Osteocyte (in vitro differentiated cells): ENCODE results near the gene DGLUCY. TPM values are rescaled to one million over a fixed set of nuclear protein-coding genes. Genes with fewer than 3 reads are reported as not detected.
"Not testable (repeated sequence)": the region's sequence is repeated elsewhere in the genome, so short reads cannot be mapped to it uniquely, and the experiment has no call there.

Experiments used
- DNase-seq: peaks from one replicate; pipeline ENCODE4 v3.0.0; 2021; ENCODE audit warnings: mixed read lengths; ENCODE audit not compliant: unreplicated experiment; ENCODE audit errors: extremely low spot score
- H3K27ac Mint-ChIP-seq: one replicate; pipeline ENCODE4 v1.8.0; 2021; ENCODE audit warnings: mild to moderate bottlenecking, mixed read lengths; ENCODE audit not compliant: unreplicated experiment
- H3K27me3 Mint-ChIP-seq: one replicate; pipeline ENCODE4 v1.8.0; 2021; ENCODE audit warnings: mixed read lengths; ENCODE audit not compliant: unreplicated experiment
- H3K36me3 Mint-ChIP-seq: one replicate; pipeline ENCODE4 v1.8.0; 2021; ENCODE audit warnings: mixed read lengths; ENCODE audit not compliant: unreplicated experiment
- H3K4me1 Mint-ChIP-seq: one replicate; pipeline ENCODE4 v1.8.0; 2021; ENCODE audit warnings: mixed read lengths; ENCODE audit not compliant: unreplicated experiment
- H3K4me3 Mint-ChIP-seq: one replicate; pipeline ENCODE4 v1.8.0; 2021; ENCODE audit warnings: mild to moderate bottlenecking, moderate library complexity, mixed read lengths; ENCODE audit not compliant: unreplicated experiment
- H3K9me3 Mint-ChIP-seq: one replicate; pipeline ENCODE4 v1.8.0; 2021; ENCODE audit warnings: mixed read lengths; ENCODE audit not compliant: unreplicated experiment
- total RNA-seq: library from RNA; stranded (reverse); gene quantifications from 2 replicates; pipeline ENCODE4 v1.2.1, GENCODE V29; 2021
- TF ChIP-seq, protein P1 (sequence below): fragments of 200-600 bp; sonication (generic); IDR thresholded peaks from 2 replicates; pipeline ENCODE4 v1.5.0; 2021; ENCODE audit warnings: antibody characterized with exemption, mild to moderate bottlenecking, moderate library complexity

Gene DGLUCY
- total RNA-seq, 1 donor from 2014 or later, result 20.4 TPM

DNA sequence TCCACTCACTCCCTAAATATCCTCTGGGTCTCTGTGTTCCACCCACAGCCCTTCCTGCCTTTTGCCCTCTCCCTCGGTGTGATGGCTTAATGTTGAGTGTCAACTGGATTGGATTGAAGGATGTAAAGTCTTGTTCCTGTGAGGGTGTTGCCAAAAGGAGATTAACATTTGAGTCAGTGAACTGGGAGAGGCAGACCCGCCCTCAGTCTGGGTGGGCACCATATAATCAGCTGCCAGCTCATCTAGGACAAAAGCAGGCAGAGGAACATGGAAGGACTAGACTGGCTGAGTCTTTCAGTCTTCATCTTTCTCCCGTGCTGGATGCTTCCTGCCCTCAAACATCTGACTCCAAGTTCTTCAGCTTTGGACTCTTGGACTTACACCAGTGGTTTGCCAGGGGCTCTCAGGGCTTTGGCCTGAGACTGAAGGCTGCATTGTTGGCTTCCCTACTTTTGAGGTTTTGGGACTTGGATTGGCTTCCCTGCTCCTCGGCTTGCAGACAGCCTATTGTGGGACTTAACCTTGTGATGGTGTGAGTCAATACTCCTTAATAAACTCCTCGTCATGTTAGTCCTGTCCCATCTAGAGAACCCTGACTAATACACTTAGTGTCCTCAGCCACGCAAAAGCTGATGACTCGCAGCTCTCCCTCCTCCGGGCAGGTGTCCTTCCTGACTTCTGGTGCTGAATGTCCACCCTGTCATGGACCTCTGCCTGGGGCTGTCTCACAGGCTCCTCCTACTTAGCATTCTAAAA is 5.9 kb downstream of the DGLUCY start:
- H3K27me3 Mint-ChIP-seq, result no peaks in the 10 kb centered on the region
- H3K27ac Mint-ChIP-seq, result no peak overlapping the region
- peaks cover 11% of the 10 kb centered on the region for H3K36me3 Mint-ChIP-seq
- TF ChIP-seq, protein P1, sequence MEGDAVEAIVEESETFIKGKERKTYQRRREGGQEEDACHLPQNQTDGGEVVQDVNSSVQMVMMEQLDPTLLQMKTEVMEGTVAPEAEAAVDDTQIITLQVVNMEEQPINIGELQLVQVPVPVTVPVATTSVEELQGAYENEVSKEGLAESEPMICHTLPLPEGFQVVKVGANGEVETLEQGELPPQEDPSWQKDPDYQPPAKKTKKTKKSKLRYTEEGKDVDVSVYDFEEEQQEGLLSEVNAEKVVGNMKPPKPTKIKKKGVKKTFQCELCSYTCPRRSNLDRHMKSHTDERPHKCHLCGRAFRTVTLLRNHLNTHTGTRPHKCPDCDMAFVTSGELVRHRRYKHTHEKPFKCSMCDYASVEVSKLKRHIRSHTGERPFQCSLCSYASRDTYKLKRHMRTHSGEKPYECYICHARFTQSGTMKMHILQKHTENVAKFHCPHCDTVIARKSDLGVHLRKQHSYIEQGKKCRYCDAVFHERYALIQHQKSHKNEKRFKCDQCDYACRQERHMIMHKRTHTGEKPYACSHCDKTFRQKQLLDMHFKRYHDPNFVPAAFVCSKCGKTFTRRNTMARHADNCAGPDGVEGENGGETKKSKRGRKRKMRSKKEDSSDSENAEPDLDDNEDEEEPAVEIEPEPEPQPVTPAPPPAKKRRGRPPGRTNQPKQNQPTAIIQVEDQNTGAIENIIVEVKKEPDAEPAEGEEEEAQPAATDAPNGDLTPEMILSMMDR, result no peak
- H3K4me1 Mint-ChIP-seq, result peaks cover 29% of the 10 kb centered on the region
- H3K9me3 Mint-ChIP-seq, result peaks cover 8% of the 10 kb centered on the region
- H3K4me3 Mint-ChIP-seq, result no peak overlapping the region
- no peak for DNase-seq

DNA sequence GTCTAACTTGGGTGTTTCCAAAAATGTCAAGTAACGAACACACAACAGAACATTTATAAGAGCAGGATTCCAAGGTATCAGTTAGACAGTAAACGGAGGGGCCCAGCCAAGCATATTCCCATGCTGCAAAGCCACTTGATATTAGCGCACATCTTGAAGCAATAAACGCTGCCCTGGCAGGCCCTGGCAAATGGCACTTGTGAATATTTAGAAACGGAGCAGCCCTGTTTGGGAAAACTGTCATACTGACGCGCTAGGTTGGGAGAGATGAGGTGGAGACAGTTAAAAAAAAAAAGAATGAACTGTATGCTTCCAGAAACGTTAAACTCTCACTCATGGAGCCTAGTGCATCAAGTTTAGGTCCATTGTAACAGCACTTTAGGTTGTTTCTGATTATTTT is 9.3 kb downstream of the DGLUCY start:
- TF ChIP-seq, protein P1, result no peak
- peaks cover 14% of the 10 kb centered on the region for H3K36me3 Mint-ChIP-seq
- no peak overlapping the region for H3K27ac Mint-ChIP-seq
- H3K4me3 Mint-ChIP-seq, result no peak overlapping the region
- H3K27me3 Mint-ChIP-seq, result no peaks in the 10 kb centered on the region
- peaks cover 8% of the 10 kb centered on the region for H3K9me3 Mint-ChIP-seq
- H3K4me1 Mint-ChIP-seq, result peaks cover 8% of the 10 kb centered on the region
- DNase-seq, result no peak

DNA sequence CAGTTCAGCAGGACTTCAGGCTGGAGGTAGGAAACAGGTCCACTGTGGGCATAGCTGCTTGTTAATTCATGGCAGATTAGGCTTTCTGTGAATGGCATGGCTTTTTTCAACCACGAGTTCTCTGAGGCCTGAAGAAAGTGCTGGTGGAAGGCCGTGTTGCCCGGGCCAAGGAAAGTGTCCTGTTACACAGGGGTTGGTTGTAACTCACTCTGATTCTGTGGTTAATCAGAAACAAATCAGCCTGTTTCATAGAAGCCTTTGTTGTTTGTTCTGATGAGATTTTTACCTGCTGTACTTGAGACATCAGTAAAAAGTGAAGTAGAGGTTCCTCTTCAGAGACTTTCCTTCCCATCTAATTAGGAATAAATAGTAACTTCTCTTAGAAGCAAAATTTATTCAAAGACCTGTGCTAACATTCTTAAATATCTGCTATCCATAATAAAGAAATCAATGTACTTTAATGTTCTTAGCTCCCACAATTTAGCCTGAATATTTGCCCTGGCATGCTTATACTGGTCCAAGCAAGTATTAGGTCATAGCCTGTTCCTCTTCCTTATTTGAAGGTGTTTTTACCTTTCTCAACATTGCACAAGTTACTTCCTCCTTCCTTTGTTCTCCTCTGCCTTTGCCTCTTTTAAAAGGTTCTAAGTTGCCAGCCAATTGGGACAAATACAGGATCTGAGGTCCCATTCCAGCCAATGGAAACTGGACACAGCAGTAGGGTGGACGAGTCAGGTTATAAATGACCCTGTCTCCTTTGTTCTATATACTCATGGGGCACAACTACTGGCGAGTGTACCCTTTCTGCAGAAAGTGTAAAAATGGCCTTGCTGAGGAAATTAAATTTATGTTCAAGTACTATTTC is 10.8 kb downstream of the DGLUCY start:
- not testable (repeated sequence) for H3K27ac Mint-ChIP-seq, H3K4me1 Mint-ChIP-seq, H3K27me3 Mint-ChIP-seq, H3K36me3 Mint-ChIP-seq, H3K4me3 Mint-ChIP-seq, DNase-seq, H3K9me3 Mint-ChIP-seq

DNA sequence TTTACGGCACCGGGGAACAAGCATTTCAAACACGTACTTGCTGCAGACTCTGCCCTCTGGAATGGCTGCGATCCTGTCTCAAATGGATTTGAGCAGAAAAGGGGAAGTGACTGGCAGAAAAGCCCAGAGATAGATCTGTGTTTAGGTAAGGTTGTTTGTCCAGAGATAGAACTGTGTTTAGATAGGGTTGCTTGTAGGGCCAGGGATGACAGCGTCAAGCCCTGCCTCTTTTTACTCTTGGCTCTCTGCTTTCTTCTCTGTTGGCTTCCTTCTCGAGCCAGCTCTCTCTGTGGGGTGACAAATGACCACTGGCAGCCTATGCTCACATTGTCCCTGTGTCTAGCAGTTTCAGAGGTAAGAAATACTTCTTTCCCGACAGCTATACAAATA is 11.4 kb downstream of the DGLUCY start:
- TF ChIP-seq, protein P1, result no peak
- peaks cover 3% of the 10 kb centered on the region for H3K4me1 Mint-ChIP-seq
- H3K36me3 Mint-ChIP-seq, result peaks cover 3% of the 10 kb centered on the region
- no peaks in the 10 kb centered on the region for H3K9me3 Mint-ChIP-seq
- H3K4me3 Mint-ChIP-seq, result no peak overlapping the region
- H3K27me3 Mint-ChIP-seq, result no peaks in the 10 kb centered on the region
- H3K27ac Mint-ChIP-seq, result no peak overlapping the region
- DNase-seq, result no peak

DNA sequence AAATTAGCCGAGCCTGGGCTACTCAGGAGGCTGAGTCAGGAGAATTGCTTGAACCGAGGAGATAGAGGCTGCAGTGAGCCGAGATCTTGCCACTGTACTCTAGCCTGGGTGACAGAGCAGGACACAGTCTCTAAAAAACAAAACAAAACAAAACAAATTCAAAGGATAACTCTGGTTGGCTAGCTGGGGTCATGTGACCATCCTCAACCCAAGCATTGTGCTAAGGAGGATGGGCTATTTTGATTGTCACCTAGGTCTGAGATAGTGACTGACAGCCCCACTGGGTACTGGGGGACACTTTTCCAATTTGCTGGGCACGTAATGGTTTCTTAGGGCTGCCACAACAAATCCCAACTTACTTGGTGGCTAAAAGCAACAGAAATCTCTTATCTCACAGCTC is 11.9 kb downstream of the DGLUCY start:
- no peaks in the 10 kb centered on the region for H3K27me3 Mint-ChIP-seq
- no peak for DNase-seq
- no peak overlapping the region for H3K4me3 Mint-ChIP-seq
- H3K9me3 Mint-ChIP-seq, result no peaks in the 10 kb centered on the region
- TF ChIP-seq, protein P1, result no peak
- H3K27ac Mint-ChIP-seq, result no peak overlapping the region
- peaks cover 2% of the 10 kb centered on the region for H3K4me1 Mint-ChIP-seq
- H3K36me3 Mint-ChIP-seq, result peaks cover 3% of the 10 kb centered on the region
